Brain microvascular endothelial cell (primary cell): ENCODE measurements around the gene SUCNR1.
"Not testable (repeated sequence)": the region's sequence is repeated elsewhere in the genome, so short reads cannot be mapped to it uniquely, and the experiment has no call there.

Experiments
- DNase-seq: peaks from one replicate; pipeline ENCODE4 v3.0.0-alpha.2; 2020
- H3K27ac ChIP-seq: fragments of 250-450 bp; sonication (Bioruptor Pico); 2 replicates; pipeline ENCODE4 v1.5.1; 2020; ENCODE audit warnings: mild to moderate bottlenecking, moderate library complexity
- H3K27me3 ChIP-seq: fragments of 250-450 bp; sonication (Bioruptor Pico); replicated peaks from 2 replicates; pipeline ENCODE4 v1.5.1; 2020; ENCODE audit warnings: mild to moderate bottlenecking
- H3K36me3 ChIP-seq: fragments of 250-450 bp; sonication (Bioruptor Pico); replicated peaks from 2 replicates; pipeline ENCODE4 v1.5.1; 2020; ENCODE audit warnings: mild to moderate bottlenecking
- H3K4me3 ChIP-seq: 2 replicates; pipeline ENCODE4 v1.5.1; 2011; ENCODE audit warnings: low read depth, mild to moderate bottlenecking, control low read depth, low read length, moderate library complexity
- in situ Hi-C: cut with HindIII; loops from 2 replicates; pipeline ENCODE4 v1.10.0; 2017; ENCODE audit warnings: low sequenced_read_pairs, low pct_ligation_motif_present
- TF ChIP-seq, protein P1 (sequence below): IDR thresholded peaks from 2 replicates; pipeline ENCODE4 v1.5.1; 2011; ENCODE audit warnings: low read depth, mild to moderate bottlenecking, moderate library complexity, low read length, control low read depth, inconsistent platforms; ENCODE audit errors: missing control alignments

The SUCNR1 gene

DNA sequence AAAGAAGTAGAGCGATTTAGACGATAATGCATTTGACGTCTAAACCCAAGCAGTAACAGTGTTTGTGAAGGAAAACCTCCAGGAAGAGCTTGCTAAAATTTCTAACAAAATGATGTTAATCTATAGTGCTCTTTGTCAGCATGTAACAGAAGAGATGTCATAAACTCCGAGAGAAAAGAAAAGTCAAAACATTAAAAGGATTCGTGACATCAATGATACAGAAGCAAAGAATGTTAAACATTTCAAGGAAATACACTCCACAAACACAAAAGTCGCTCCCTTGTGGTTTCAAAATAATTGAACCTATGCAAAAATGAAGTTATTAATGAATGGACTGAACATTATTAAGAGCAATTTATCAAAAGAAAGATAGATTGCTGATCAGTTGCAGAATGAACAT, 31.6 kb upstream of the SUCNR1 start:
- TF ChIP-seq, protein P1, sequence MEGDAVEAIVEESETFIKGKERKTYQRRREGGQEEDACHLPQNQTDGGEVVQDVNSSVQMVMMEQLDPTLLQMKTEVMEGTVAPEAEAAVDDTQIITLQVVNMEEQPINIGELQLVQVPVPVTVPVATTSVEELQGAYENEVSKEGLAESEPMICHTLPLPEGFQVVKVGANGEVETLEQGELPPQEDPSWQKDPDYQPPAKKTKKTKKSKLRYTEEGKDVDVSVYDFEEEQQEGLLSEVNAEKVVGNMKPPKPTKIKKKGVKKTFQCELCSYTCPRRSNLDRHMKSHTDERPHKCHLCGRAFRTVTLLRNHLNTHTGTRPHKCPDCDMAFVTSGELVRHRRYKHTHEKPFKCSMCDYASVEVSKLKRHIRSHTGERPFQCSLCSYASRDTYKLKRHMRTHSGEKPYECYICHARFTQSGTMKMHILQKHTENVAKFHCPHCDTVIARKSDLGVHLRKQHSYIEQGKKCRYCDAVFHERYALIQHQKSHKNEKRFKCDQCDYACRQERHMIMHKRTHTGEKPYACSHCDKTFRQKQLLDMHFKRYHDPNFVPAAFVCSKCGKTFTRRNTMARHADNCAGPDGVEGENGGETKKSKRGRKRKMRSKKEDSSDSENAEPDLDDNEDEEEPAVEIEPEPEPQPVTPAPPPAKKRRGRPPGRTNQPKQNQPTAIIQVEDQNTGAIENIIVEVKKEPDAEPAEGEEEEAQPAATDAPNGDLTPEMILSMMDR = no peak
- H3K27ac ChIP-seq = peak overlapping the region; percentile 23
- no peaks in the 10 kb centered on the region for H3K27me3 ChIP-seq
- DNase-seq = no peak
- no peaks in the 10 kb centered on the region for H3K36me3 ChIP-seq
- in situ Hi-C loops = no loop called here
- H3K4me3 ChIP-seq = no peak overlapping the region

DNA sequence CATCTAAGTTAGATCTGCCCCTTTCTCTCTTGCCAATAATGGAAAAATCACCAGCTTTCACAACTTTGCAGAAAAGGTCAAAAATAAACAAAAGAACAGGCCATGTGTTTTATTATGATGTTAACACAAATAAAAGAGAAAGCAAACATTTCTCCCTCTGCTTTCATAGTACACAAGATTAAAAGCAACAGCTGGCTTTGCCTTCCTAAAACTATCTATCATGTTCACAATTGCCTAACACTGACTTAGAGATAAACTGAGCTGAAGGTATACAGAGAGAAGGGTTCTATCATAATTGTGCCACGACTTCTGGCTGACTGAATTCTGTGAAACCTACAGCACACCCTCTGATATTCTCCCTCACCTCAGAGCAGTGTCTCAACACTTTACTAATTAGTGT, 30.2 kb upstream of the SUCNR1 start:
- no peaks in the 10 kb centered on the region for H3K27me3 ChIP-seq
- in situ Hi-C loops = no loop called here
- H3K4me3 ChIP-seq = no peak overlapping the region
- H3K27ac ChIP-seq = no peak overlapping the region
- no peaks in the 10 kb centered on the region for H3K36me3 ChIP-seq
- TF ChIP-seq, protein P1 = no peak
- DNase-seq = no peak

DNA sequence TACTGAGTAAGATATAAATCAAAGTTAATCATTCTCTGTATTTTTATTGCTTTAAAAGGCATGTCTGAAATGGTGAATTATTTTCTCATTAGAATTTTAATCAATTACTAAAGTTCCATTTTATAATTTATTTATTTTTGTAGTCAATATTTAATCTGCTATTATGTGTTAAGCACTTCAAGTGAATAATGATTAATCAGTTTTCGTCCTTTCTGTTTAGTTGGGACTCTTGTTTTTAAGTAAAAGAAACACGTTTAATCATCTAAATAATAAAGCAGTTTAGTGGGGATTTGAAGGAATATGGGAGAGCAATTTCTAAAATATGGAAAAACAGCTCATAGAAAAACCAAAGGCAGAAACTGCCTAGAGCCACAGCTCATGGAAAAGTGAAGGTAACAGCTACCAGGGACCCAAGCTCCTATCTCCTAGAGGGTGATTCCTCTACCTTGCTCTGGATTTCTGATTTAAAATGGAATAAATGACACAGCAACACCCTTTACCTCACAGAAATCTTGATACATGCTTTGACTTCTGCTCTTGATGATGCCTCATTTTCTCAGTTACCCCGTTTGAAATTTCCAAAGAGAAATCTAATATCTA, 28.0 kb upstream of the SUCNR1 start:
- H3K36me3 ChIP-seq = no peaks in the 10 kb centered on the region
- in situ Hi-C loops = no loop called here

DNA sequence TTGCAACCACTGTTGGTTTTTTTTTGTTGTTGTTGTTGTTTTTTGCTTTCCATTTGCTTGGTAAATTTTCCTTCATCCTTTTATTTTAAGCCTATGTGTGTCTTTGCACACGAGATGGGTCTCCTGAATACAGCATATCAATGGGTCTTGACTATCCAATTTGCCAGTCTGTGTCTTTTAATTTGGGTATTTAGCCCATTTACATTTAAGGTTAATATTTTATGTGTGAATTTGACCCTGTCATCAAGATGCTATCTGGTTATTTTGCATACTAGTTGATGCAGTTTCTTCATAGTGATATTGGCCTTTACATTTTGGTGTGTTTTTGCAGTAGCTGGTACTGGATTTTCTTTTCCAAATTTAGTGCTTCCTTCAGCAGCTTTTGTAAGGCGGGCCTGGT, 23.4 kb upstream of the SUCNR1 start:
- in situ Hi-C loops, DNase-seq, H3K36me3 ChIP-seq, H3K27ac ChIP-seq, H3K4me3 ChIP-seq, H3K27me3 ChIP-seq: not testable (repeated sequence)

More for the DNA sequence above, 28.0 kb upstream of the SUCNR1 start:
- TF ChIP-seq, protein P1 = no peak
- H3K27me3 ChIP-seq = no peaks in the 10 kb centered on the region
- no peak overlapping the region for H3K27ac ChIP-seq
- no peak overlapping the region for H3K4me3 ChIP-seq
- no peak for DNase-seq

DNA sequence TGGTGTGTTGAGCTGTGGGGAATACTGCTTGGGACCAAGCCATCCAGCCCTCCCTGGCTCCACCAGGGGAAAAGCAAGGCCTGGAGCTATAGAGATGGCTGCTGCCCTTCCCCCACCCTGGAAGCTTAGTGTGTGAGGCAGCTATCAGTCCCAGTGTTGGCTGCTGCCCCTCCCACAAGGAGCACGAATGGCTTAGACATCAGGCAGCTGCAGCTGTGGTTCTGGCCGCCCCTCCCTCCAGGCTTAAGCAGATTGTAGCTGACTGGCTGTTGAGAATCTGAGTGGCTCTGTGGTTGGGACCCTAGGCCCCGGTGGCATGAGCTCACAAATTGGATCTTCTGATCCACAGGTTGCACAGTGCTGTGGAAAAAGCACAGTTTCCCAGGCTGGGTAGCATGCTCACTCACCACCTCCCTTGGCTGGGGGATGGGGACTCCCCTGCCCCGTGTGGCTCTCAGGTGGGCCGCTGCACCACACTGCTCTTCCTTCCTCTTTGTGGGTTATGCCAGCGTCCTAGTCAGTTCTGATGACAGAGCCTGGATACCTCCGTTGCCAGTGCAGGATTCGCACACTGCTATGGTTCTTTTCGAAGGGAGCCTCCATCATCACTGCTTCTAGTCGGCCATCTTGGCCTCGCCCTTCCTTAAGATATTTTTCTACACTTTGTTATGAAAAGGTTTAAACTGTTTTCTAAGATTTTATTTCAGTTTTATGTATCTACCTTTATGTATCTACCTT, 21.2 kb upstream of the SUCNR1 start:
- TF ChIP-seq, protein P1 = no peak
- Histone ChIP-seq H3K4me3 (no peak overlapping the region), H3K27ac (no peak overlapping the region), H3K27me3 (no peaks in the 10 kb centered on the region), H3K36me3 (no peaks in the 10 kb centered on the region)
- in situ Hi-C loops = no loop called here
- DNase-seq = no peak

DNA sequence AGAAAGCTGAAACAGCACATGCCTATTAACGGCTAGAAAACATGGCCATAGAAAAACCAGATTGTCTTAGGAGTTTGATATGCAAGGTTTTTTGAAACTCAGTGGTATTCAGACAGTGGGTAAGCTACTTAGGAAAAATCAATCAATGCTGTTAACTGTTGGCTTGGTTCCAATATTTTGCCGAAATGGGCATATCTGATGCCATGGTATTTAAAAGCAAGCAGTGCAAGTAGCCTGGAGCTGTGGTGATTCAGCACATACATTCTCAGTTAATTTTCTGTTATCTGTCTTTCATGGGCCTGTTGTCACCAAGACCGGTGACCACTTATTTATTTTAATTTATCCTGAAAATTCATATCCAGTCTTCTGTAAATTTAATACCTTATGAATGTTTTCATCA, 17.3 kb upstream of the SUCNR1 start:
- H3K27me3 ChIP-seq = no peaks in the 10 kb centered on the region
- no peak overlapping the region for H3K27ac ChIP-seq
- TF ChIP-seq, protein P1 = no peak
- no peaks in the 10 kb centered on the region for H3K36me3 ChIP-seq
- no peak overlapping the region for H3K4me3 ChIP-seq
- DNase-seq = no peak
- in situ Hi-C loops = no loop called here
